IPS-18a (cell line): ENCODE data around the gene CHSY1.

ENCODE experiments used
- H3K27ac ChIP-seq: one replicate; pipeline ENCODE4 v1.5.1; 2013; ENCODE audit warnings: low read length
- H3K27me3 ChIP-seq: one replicate; pipeline ENCODE4 v1.6.1; 2013; ENCODE audit warnings: mild to moderate bottlenecking, low read length; ENCODE audit not compliant: control insufficient read depth, insufficient read depth
- H3K36me3 ChIP-seq: one replicate; pipeline ENCODE4 v1.6.1; 2013; ENCODE audit warnings: low read depth, low read length; ENCODE audit not compliant: control insufficient read depth
- H3K4me1 ChIP-seq: one replicate; pipeline ENCODE4 v1.6.1; 2013; ENCODE audit warnings: low read depth, low read length; ENCODE audit not compliant: control insufficient read depth
- H3K4me3 ChIP-seq: one replicate; pipeline ENCODE4 v1.5.1; 2013; ENCODE audit warnings: low read length
- H3K9ac ChIP-seq: one replicate; pipeline ENCODE4 v1.6.1; 2013; ENCODE audit warnings: mild to moderate bottlenecking, low read length, moderate library complexity
- H3K9me3 ChIP-seq: one replicate; pipeline ENCODE4 v1.6.1; 2013; ENCODE audit warnings: low read depth, low read length; ENCODE audit not compliant: control insufficient read depth

The CHSY1 gene

GRCh38 chr15:101239724-101240136, 12.1 kb downstream of the CHSY1 start:
- H3K4me3 ChIP-seq: no peak overlapping the region
- H3K4me1 ChIP-seq: peaks cover 20% of the 10 kb centered on the region
- no peaks in the 10 kb centered on the region for H3K27me3 ChIP-seq
- H3K9me3 ChIP-seq: no peaks in the 10 kb centered on the region
- H3K36me3 ChIP-seq: peaks cover 8% of the 10 kb centered on the region
- H3K27ac ChIP-seq: no peak overlapping the region
- no peak overlapping the region for H3K9ac ChIP-seq

GRCh38 chr15:101237251-101237650, 14.6 kb downstream of the CHSY1 start:
- H3K4me1 ChIP-seq: peaks cover under 1% of the 10 kb centered on the region
- H3K4me3 ChIP-seq: no peak overlapping the region
- peaks cover 21% of the 10 kb centered on the region for H3K36me3 ChIP-seq
- H3K9ac ChIP-seq: no peak overlapping the region
- no peak overlapping the region for H3K27ac ChIP-seq
- H3K9me3 ChIP-seq: no peaks in the 10 kb centered on the region
- no peaks in the 10 kb centered on the region for H3K27me3 ChIP-seq

- Histone ChIP-seq H3K27me3 (no peaks in the 10 kb centered on the region), H3K9me3 (no peaks in the 10 kb centered on the region), H3K4me1 (no peaks in the 10 kb centered on the region), H3K27ac (no peak overlapping the region), H3K4me3 (no peak overlapping the region), H3K36me3 (peaks cover 28% of the 10 kb centered on the region), H3K9ac (no peak overlapping the region)
Observed at GRCh38 chr15:101233651-101234280, 18.1 kb downstream of the CHSY1 start.

GRCh38 chr15:101232677-101233076, 19.2 kb downstream of the CHSY1 start:
- Histone ChIP-seq H3K36me3 (peaks cover 28% of the 10 kb centered on the region), H3K27ac (no peak overlapping the region), H3K9me3 (no peaks in the 10 kb centered on the region), H3K9ac (no peak overlapping the region), H3K27me3 (no peaks in the 10 kb centered on the region), H3K4me1 (no peaks in the 10 kb centered on the region), H3K4me3 (no peak overlapping the region)

- no peaks in the 10 kb centered on the region for H3K9me3 ChIP-seq
- H3K27me3 ChIP-seq: no peaks in the 10 kb centered on the region
- no peak overlapping the region for H3K4me3 ChIP-seq
- peaks cover 12% of the 10 kb centered on the region for H3K36me3 ChIP-seq
- H3K4me1 ChIP-seq: no peaks in the 10 kb centered on the region
- H3K9ac ChIP-seq: no peak overlapping the region
- no peak overlapping the region for H3K27ac ChIP-seq
Observed at GRCh38 chr15:101228313-101228712, 23.5 kb downstream of the CHSY1 start.

GRCh38 chr15:101225658-101226057, 26.2 kb downstream of the CHSY1 start:
- Histone ChIP-seq H3K27me3 (no peaks in the 10 kb centered on the region), H3K9ac (no peak overlapping the region), H3K9me3 (no peaks in the 10 kb centered on the region), H3K4me1 (no peaks in the 10 kb centered on the region), H3K4me3 (no peak overlapping the region), H3K36me3 (peaks cover 3% of the 10 kb centered on the region), H3K27ac (no peak overlapping the region)

GRCh38 chr15:101221902-101222301, 29.9 kb downstream of the CHSY1 start:
- no peaks in the 10 kb centered on the region for H3K27me3 ChIP-seq
- H3K9ac ChIP-seq: no peak overlapping the region
- H3K36me3 ChIP-seq: peaks cover 3% of the 10 kb centered on the region
- H3K4me3 ChIP-seq: no peak overlapping the region
- H3K9me3 ChIP-seq: no peaks in the 10 kb centered on the region
- H3K27ac ChIP-seq: no peak overlapping the region
- H3K4me1 ChIP-seq: no peaks in the 10 kb centered on the region

GRCh38 chr15:101220060-101220459, 31.8 kb downstream of the CHSY1 start:
- Histone ChIP-seq H3K9ac (no peak overlapping the region), H3K9me3 (no peaks in the 10 kb centered on the region), H3K27ac (no peak overlapping the region), H3K4me1 (no peaks in the 10 kb centered on the region), H3K36me3 (peaks cover 3% of the 10 kb centered on the region), H3K4me3 (no peak overlapping the region), H3K27me3 (no peaks in the 10 kb centered on the region)

GRCh38 chr15:101219441-101219840, 32.4 kb downstream of the CHSY1 start:
- Histone ChIP-seq H3K4me1 (no peaks in the 10 kb centered on the region), H3K36me3 (peaks cover 3% of the 10 kb centered on the region), H3K27ac (no peak overlapping the region), H3K9ac (no peak overlapping the region), H3K4me3 (no peak overlapping the region), H3K27me3 (no peaks in the 10 kb centered on the region), H3K9me3 (no peaks in the 10 kb centered on the region)

- Histone ChIP-seq H3K4me3 (no peak overlapping the region), H3K27me3 (no peaks in the 10 kb centered on the region), H3K27ac (no peak overlapping the region)
Observed at GRCh38 chr15:101217446-101217845, 34.4 kb downstream of the CHSY1 start.

GRCh38 chr15:101216100-101216499, 35.7 kb downstream of the CHSY1 start:
- H3K4me3 ChIP-seq: no peak overlapping the region
- H3K4me1 ChIP-seq: no peaks in the 10 kb centered on the region
- H3K9ac ChIP-seq: no peak overlapping the region
- H3K27me3 ChIP-seq: no peaks in the 10 kb centered on the region
- no peaks in the 10 kb centered on the region for H3K36me3 ChIP-seq
- H3K27ac ChIP-seq: no peak overlapping the region
- no peaks in the 10 kb centered on the region for H3K9me3 ChIP-seq

More at GRCh38 chr15:101217446-101217845, 34.4 kb downstream of the CHSY1 start:
- no peak overlapping the region for H3K9ac ChIP-seq
- H3K9me3 ChIP-seq: no peaks in the 10 kb centered on the region
- H3K36me3 ChIP-seq: no peaks in the 10 kb centered on the region
- no peaks in the 10 kb centered on the region for H3K4me1 ChIP-seq

- H3K36me3 ChIP-seq: no peaks in the 10 kb centered on the region
- H3K27ac ChIP-seq: no peak overlapping the region
- no peaks in the 10 kb centered on the region for H3K27me3 ChIP-seq
- no peak overlapping the region for H3K9ac ChIP-seq
- no peaks in the 10 kb centered on the region for H3K9me3 ChIP-seq
- no peaks in the 10 kb centered on the region for H3K4me1 ChIP-seq
- no peak overlapping the region for H3K4me3 ChIP-seq
Observed at GRCh38 chr15:101215681-101216080, 36.2 kb downstream of the CHSY1 start.
